IMR-90 (cell line): ENCODE measurements around the gene CASQ1. TPM values are rescaled to one million over a fixed set of nuclear protein-coding genes. Genes with fewer than 3 reads are reported as not detected.

Experiments used
- ATAC-seq: fragments of 200-7000 bp; cut with Tn5 transposase; 2 replicates; pipeline ENCODE4 v1.9.1; 2020; ENCODE audit warnings: low read depth, mild to moderate bottlenecking, moderate library complexity
- BruUV-seq: library from RNA; stranded (reverse); fragments of 400-500 nt; replicated peaks from 2 replicates; lab custom pipeline; 2021; lab: Mats Ljungman, UMichigan
- CTCF ChIA-PET: fragments of 300-600 bp; formaldehyde crosslinking; extraction: SDS; loops from one replicate; lab custom pipeline; 2021; ENCODE audit warnings: antibody characterized with exemption; lab: Yijun Ruan, JAX
- POLR2A ChIA-PET: fragments of 300-600 bp; sonication (Branson Sonifier 250); formaldehyde crosslinking; loops from one replicate; lab custom pipeline; 2022; ENCODE audit warnings: antibody characterized with exemption; ENCODE audit not compliant: unreplicated experiment; lab: Charles Lee
- DNase-seq: peaks from one replicate; pipeline ENCODE4 v3.0.0; 2013
- H2AFZ ChIP-seq: replicated peaks from 2 replicates; pipeline ENCODE3; 2013; ENCODE audit warnings: low read length, mild to moderate bottlenecking; ENCODE audit not compliant: poor library complexity
- H2AK5ac ChIP-seq: 2 replicates; pipeline ENCODE4 v1.6.1; 2013; ENCODE audit warnings: low read depth, low read length, inconsistent platforms
- H2AK9ac ChIP-seq: replicated peaks from 2 replicates; pipeline ENCODE3; 2013; ENCODE audit warnings: mild to moderate bottlenecking, low read depth, low read length, moderate library complexity; ENCODE audit not compliant: poor library complexity
- H2BK120ac ChIP-seq: 2 replicates; pipeline ENCODE4 v1.6.1; 2013; ENCODE audit warnings: low read depth, low read length, inconsistent platforms
- H2BK15ac ChIP-seq: 3 replicates; pipeline ENCODE4 v1.6.1; 2013; ENCODE audit warnings: low read depth, low read length, inconsistent platforms
- H2BK20ac ChIP-seq: 2 replicates; pipeline ENCODE4 v1.6.1; 2013; ENCODE audit warnings: low read depth, mild to moderate bottlenecking, inconsistent platforms, low read length, moderate library complexity
- H2BK5ac ChIP-seq: 2 replicates; pipeline ENCODE4 v1.6.1; 2013; ENCODE audit warnings: mild to moderate bottlenecking, low read depth, low read length, inconsistent platforms; ENCODE audit not compliant: poor library complexity, severe bottlenecking
- H3K14ac ChIP-seq: replicated peaks from 2 replicates; pipeline ENCODE4 v1.6.1; 2013; ENCODE audit warnings: low read depth, low read length, inconsistent platforms
- H3K18ac ChIP-seq: 2 replicates; pipeline ENCODE4 v1.6.1; 2013; ENCODE audit warnings: low read depth, low read length, control low read depth
- H3K23ac ChIP-seq: 2 replicates; pipeline ENCODE4 v1.6.1; 2013; ENCODE audit warnings: low read depth, low read length, inconsistent platforms
- H3K27ac ChIP-seq: 2 replicates; pipeline ENCODE4 v1.5.1; 2013; ENCODE audit warnings: mild to moderate bottlenecking, control low read depth, low read length; ENCODE audit not compliant: insufficient read depth
- H3K27me3 ChIP-seq: 2 replicates; pipeline ENCODE4 v1.6.1; 2013; ENCODE audit warnings: low read length; ENCODE audit not compliant: control insufficient read depth, insufficient read depth
- H3K36me3 ChIP-seq: 2 replicates; pipeline ENCODE4 v1.6.1; 2013; ENCODE audit warnings: low read length, mixed read lengths; ENCODE audit not compliant: control insufficient read depth, insufficient read depth
- H3K4ac ChIP-seq: 2 replicates; pipeline ENCODE4 v1.6.1; 2013; ENCODE audit warnings: low read depth, low read length, inconsistent platforms
- H3K4me1 ChIP-seq: 2 replicates; pipeline ENCODE4 v1.6.1; 2013; ENCODE audit warnings: low read length, mixed read lengths; ENCODE audit not compliant: control insufficient read depth, insufficient read depth
- H3K4me2 ChIP-seq: 2 replicates; pipeline ENCODE4 v1.6.1; 2013; ENCODE audit warnings: low read depth, mild to moderate bottlenecking, control low read depth, low read length, moderate library complexity
- H3K4me3 ChIP-seq: 2 replicates; pipeline ENCODE4 v1.5.1; 2013; ENCODE audit warnings: low read depth, mild to moderate bottlenecking, control low read depth, low read length, moderate library complexity; ENCODE audit not compliant: insufficient read depth
- H3K56ac ChIP-seq: 2 replicates; pipeline ENCODE4 v1.6.1; 2013; ENCODE audit warnings: low read length, inconsistent platforms; ENCODE audit not compliant: insufficient read depth; ENCODE audit errors: extremely low read depth
- H3K79me1 ChIP-seq, 2 experiments: 2 replicates each; pipeline ENCODE4 v1.6.1; 2013; ENCODE audit warnings: low read length in 2 of 2, inconsistent platforms in 1 of 2, low read depth in 1 of 2
- H3K9ac ChIP-seq: 2 replicates; pipeline ENCODE4 v1.6.1; 2013; ENCODE audit warnings: low read depth, low read length, control low read depth
- H3K9me1 ChIP-seq: 2 replicates; pipeline ENCODE4 v1.6.1; 2013; ENCODE audit warnings: low read length, inconsistent platforms; ENCODE audit not compliant: insufficient read depth
- H3K9me3 ChIP-seq: 2 replicates; pipeline ENCODE4 v1.6.1; 2013; ENCODE audit warnings: low read length; ENCODE audit not compliant: control insufficient read depth, insufficient read depth
- H4K20me1 ChIP-seq: 2 replicates; pipeline ENCODE4 v1.6.1; 2013; ENCODE audit warnings: low read length, inconsistent platforms; ENCODE audit not compliant: insufficient read depth
- H4K5ac ChIP-seq: 2 replicates; pipeline ENCODE4 v1.6.1; 2013; ENCODE audit warnings: mild to moderate bottlenecking, low read depth, low read length, control low read depth
- H4K8ac ChIP-seq, 2 experiments: 2 replicates each; pipeline ENCODE4 v1.6.1; 2013; ENCODE audit warnings: low read depth in 2 of 2, low read length in 2 of 2, control low read depth in 1 of 2, inconsistent platforms in 1 of 2
- H4K91ac ChIP-seq: 2 replicates; pipeline ENCODE4 v1.6.1; 2013; ENCODE audit warnings: low read depth, low read length, inconsistent platforms; ENCODE audit not compliant: insufficient read depth
- CEBPB ChIP-seq: IDR thresholded peaks from 2 replicates; pipeline ENCODE4 v1.6.1; 2012; ENCODE audit warnings: low read depth, low read length, improper control_type of control experiment
- CHD1 ChIP-seq: IDR thresholded peaks from 2 replicates; pipeline ENCODE4 v1.6.1; 2012; ENCODE audit warnings: low read depth, low read length, improper control_type of control experiment
- FOS ChIP-seq: fragments of 150-350 bp; IDR thresholded peaks from 2 replicates; pipeline ENCODE4 v1.6.1; 2016; ENCODE audit warnings: low read depth, low read length
- MAZ ChIP-seq: IDR thresholded peaks from 2 replicates; pipeline ENCODE4 v1.6.1; 2012; ENCODE audit warnings: low read depth, mild to moderate bottlenecking, low read length, improper control_type of control experiment, moderate library complexity, borderline replicate concordance
- MXI1 ChIP-seq: IDR thresholded peaks from 2 replicates; pipeline ENCODE4 v1.6.1; 2012; ENCODE audit warnings: low read depth, mild to moderate bottlenecking, low read length, moderate library complexity, borderline replicate concordance
- NFE2L2 ChIP-seq: fragments of 150-350 bp; IDR thresholded peaks from 2 replicates; pipeline ENCODE4 v1.6.1; 2016; ENCODE audit warnings: low read depth, mild to moderate bottlenecking, low read length
- POLR2A ChIP-seq: IDR thresholded peaks from 2 replicates; pipeline ENCODE4 v1.6.1; 2012; ENCODE audit warnings: mild to moderate bottlenecking, low read depth, low read length
- RAD21 ChIP-seq: IDR thresholded peaks from 2 replicates; pipeline ENCODE4 v1.6.1; 2012; ENCODE audit warnings: low read length, improper control_type of control experiment
- RCOR1 ChIP-seq: IDR thresholded peaks from 2 replicates; pipeline ENCODE4 v1.6.1; 2012; ENCODE audit warnings: mild to moderate bottlenecking, low read length, improper control_type of control experiment; ENCODE audit not compliant: insufficient replicate concordance
- RFX5 ChIP-seq: IDR thresholded peaks from 2 replicates; pipeline ENCODE4 v1.8.0; 2012; ENCODE audit warnings: low read depth, mild to moderate bottlenecking, low read length, moderate library complexity
- SMC3 ChIP-seq: fragments of 150-350 bp; IDR thresholded peaks from 2 replicates; pipeline ENCODE4 v1.6.1; 2016; ENCODE audit warnings: low read depth, mild to moderate bottlenecking, antibody characterized with exemption, low read length, moderate library complexity
- WGBS, 2 experiments: methylation state at CpG; one replicate each; pipeline versions ENCODE4 v1.1.5 to v1.1.7; 2013; ENCODE audit warnings: missing lambda C conversion rate in 2 of 2; ENCODE audit not compliant: insufficient read length in 1 of 2; ENCODE audit errors: extremely low coverage in 2 of 2; 5-methylcytosine and 5-hydroxymethylcytosine counted together
- dilution Hi-C: fragments of 300-500 bp; cut with HindIII; formaldehyde crosslinking; loops from one replicate; pipeline ENCODE4 v1.14.3; 2018; ENCODE audit warnings: low sequenced_read_pairs; ENCODE audit not compliant: unreplicated experiment
- in situ Hi-C: fragments of 300-500 bp; cut with MboI; formaldehyde crosslinking; loops from 3 replicates; pipeline ENCODE4 v1.14.3; 2019; ENCODE audit warnings: low sequenced_read_pairs, inconsistent platforms, mixed read lengths
- intact Hi-C: fragments of 100-400 bp; cut with micrococcal nuclease; formaldehyde crosslinking; loops from 2 replicates; pipeline ENCODE4 v1.10.0; 2022
- polyA plus RNA-seq, 3 experiments: library from polyadenylated mRNA; depleted of rRNA; stranded (reverse); fragments of >200 nt; gene quantifications; 2 replicates each; pipeline ENCODE4 v1.2.3, GENCODE V29; 2012; ENCODE audit warnings: low replicate concordance in 1 of 3
- total RNA-seq: library from RNA; depleted of rRNA; stranded (reverse); fragments of >200 nt; gene quantifications from 2 replicates; pipeline ENCODE4 v1.2.3, GENCODE V29; 2012
- TF ChIP-seq, protein P1 (sequence below): conservative IDR thresholded peaks from 2 replicates; pipeline ENCODE4 v1.5.1; 2012; ENCODE audit warnings: mild to moderate bottlenecking, low read depth, low read length, improper control_type of control experiment

The CASQ1 gene
- total and polyA plus RNA-seq, 2 of the 4 experiments (the other 2 are of a cell fraction) = 0.18 to 0.21 TPM

DNA sequence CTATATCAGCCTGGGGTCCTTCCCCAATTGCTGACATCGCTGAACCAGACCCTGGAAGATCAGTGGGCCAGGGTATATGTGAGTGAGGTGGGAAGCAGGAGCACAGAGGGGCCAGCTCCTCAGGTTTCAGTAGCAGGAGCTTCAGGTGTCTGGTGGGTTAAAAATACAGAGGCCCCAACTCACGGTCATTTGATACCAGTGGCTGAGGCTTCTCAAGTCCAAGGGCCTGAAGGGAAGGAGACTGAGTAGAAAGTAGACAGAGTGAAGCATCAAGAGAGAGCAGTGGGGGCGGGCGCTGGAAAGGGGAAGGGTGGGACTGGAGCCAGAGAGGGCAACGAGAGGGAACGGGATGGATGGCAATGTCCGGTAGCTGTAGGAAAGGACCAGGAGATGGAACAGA is 2.0 kb upstream of the CASQ1 start:
- Histone ChIP-seq H3K79me1 (no peaks in the 10 kb centered on the region), H2BK20ac (no peak overlapping the region), H4K5ac (no peak overlapping the region), H4K20me1 (no peaks in the 10 kb centered on the region), H3K27me3 (peaks cover 17% of the 10 kb centered on the region), H2AK5ac (no peak overlapping the region), H2BK15ac (no peak overlapping the region), H2BK5ac (no peak overlapping the region), H2BK120ac (no peak overlapping the region), H3K9ac (no peak overlapping the region), H3K56ac (no peak overlapping the region), H3K36me3 (no peaks in the 10 kb centered on the region), H2AK9ac (no peak overlapping the region), H3K9me3 (no peaks in the 10 kb centered on the region), H3K18ac (no peak overlapping the region), H3K4me1 (peaks cover 3% of the 10 kb centered on the region), H3K4me3 (no peak overlapping the region), H4K8ac (no peak overlapping the region), H4K91ac (no peak overlapping the region), H3K4ac (no peak overlapping the region), H3K9me1 (0 out of 2 replicates have a peak, but pooled peaks cover 7% of the 10 kb centered on the region), H3K14ac (no peak overlapping the region), H3K4me2 (no peak overlapping the region), H3K27ac (no peak overlapping the region), H3K23ac (no peak overlapping the region), H2AFZ (no peak overlapping the region)
- no peak for TF ChIP-seq CEBPB
- no peak for TF ChIP-seq RAD21
- no peak for TF ChIP-seq MAZ
- no peak for TF ChIP-seq SMC3
- no peak for TF ChIP-seq MXI1
- no peak for TF ChIP-seq FOS
- TF ChIP-seq, protein P1, sequence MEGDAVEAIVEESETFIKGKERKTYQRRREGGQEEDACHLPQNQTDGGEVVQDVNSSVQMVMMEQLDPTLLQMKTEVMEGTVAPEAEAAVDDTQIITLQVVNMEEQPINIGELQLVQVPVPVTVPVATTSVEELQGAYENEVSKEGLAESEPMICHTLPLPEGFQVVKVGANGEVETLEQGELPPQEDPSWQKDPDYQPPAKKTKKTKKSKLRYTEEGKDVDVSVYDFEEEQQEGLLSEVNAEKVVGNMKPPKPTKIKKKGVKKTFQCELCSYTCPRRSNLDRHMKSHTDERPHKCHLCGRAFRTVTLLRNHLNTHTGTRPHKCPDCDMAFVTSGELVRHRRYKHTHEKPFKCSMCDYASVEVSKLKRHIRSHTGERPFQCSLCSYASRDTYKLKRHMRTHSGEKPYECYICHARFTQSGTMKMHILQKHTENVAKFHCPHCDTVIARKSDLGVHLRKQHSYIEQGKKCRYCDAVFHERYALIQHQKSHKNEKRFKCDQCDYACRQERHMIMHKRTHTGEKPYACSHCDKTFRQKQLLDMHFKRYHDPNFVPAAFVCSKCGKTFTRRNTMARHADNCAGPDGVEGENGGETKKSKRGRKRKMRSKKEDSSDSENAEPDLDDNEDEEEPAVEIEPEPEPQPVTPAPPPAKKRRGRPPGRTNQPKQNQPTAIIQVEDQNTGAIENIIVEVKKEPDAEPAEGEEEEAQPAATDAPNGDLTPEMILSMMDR = no peak
- no peak for TF ChIP-seq RCOR1
- no peak for TF ChIP-seq POLR2A
- no peak for TF ChIP-seq NFE2L2
- TF ChIP-seq RFX5 = no peak
- TF ChIP-seq CHD1 = no peak
- intact Hi-C loops = no loop called here
- dilution Hi-C loops = no loop called here
- CTCF ChIA-PET = interaction anchor here (1.5 kb wide), 1 partner anchor 21 kb away, joined by 3 read pairs; no protein-coding TSS in a partner anchor
- POLR2A ChIA-PET = no interaction called here
- DNase-seq (no peak), ATAC-seq (no peak)
- in situ Hi-C loops = loop anchor here (25.0 kb wide), 1 partner anchor 424 kb away; no protein-coding TSS in a partner anchor
- BruUV-seq = no TSS peak
- 40% methylated on average over 1 of the region's 7 CpGs; no CpG with 5 or more reads in 1 of the 2 experiments for WGBS, 2 experiments
